ENCODE results near the gene RPL27.

DNA sequence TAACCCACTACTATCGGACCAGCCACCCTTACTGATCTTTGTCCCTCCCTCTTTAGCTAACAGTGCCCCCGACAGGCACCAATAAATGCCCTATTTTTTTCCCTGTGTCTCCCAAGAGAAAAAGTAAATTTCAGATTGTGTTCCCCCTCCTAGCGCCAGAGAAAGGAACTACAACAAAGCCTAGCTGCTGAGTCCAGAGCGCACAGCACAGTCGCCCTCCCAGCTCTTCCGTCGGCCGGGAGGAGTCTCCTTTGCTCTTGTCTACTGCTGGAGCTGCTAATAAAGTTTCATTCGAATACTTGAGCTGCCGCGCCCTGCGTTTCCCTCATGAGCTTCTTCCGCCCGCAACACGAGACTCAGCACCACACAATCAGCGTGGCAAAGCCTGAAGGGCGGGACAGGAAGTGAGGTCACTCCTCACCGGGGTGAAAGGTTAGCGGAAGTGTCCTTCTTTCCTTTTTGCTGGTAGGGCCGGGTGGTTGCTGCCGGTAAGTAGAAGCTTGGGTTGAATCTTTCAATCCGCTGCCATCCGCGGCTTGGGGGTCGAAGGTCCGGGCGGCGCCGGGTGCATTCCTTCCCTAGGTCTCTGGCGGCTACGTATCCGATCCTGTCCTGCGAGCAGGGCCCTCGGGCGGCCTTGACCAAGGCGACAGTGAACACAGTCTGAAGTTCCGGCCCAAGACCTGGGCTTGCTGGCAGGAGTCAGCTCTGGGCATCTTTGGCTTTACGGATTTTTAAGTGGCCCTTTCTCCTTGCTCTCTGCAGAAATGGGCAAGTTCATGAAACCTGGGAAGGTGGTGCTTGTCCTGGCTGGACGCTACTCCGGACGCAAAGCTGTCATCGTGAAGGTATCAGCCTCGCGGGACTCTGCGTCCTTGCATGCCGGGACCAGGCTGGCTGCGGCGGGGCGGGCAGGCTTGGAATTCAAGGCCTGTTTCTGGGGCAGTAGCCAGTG lies at the start of gene RPL27:
- TF ChIP-seq CTCF (IDR thresholded peaks at IDR 0.05; ENCODE audit: insufficient read depth, low read length) (peak; percentile 68), POLR2AphosphoS5 (IDR thresholded peaks at IDR 0.05; ENCODE audit: low read depth) (peak; percentile 95), REST (IDR thresholded peaks at IDR 0.05; ENCODE audit: insufficient replicate concordance, low read depth) (peak; percentile 81), GABPA (IDR thresholded peaks at IDR 0.05; ENCODE audit: low read depth) (peak; percentile 93)
